ENCODE data around the gene C11orf54.

The C11orf54 gene

DNA sequence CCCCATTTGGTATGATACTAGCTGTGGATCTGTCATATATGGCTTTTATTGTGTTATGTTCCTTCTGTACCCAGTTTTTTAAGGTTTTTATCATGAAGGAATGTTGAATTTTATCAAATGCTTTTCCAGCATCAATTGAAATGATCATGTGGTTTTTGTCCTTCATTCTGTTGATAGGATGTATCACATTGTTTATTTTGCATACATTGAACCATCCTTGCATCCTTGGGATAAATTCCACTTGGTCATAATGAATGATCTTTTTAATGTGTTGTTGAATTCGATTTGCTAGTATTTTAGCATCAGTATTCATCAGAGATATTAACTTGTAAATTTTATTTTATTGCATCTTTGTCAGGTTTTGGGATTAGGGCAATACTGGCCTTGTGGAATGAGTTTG is 31.2 kb upstream of the C11orf54 start:
- no peak for DNase-seq (ENCODE audit: low spot score)
- TF ChIP-seq, protein P1, sequence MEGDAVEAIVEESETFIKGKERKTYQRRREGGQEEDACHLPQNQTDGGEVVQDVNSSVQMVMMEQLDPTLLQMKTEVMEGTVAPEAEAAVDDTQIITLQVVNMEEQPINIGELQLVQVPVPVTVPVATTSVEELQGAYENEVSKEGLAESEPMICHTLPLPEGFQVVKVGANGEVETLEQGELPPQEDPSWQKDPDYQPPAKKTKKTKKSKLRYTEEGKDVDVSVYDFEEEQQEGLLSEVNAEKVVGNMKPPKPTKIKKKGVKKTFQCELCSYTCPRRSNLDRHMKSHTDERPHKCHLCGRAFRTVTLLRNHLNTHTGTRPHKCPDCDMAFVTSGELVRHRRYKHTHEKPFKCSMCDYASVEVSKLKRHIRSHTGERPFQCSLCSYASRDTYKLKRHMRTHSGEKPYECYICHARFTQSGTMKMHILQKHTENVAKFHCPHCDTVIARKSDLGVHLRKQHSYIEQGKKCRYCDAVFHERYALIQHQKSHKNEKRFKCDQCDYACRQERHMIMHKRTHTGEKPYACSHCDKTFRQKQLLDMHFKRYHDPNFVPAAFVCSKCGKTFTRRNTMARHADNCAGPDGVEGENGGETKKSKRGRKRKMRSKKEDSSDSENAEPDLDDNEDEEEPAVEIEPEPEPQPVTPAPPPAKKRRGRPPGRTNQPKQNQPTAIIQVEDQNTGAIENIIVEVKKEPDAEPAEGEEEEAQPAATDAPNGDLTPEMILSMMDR (conservative IDR thresholded peaks at IDR 0.05; ENCODE audit: low read depth), result no peak
- CTCF ChIA-PET, result no interaction called here
- POLR2A ChIA-PET (ENCODE audit: low non-redundant PET), result no interaction called here
- H3K27ac ChIP-seq, result no peak overlapping the region

DNA sequence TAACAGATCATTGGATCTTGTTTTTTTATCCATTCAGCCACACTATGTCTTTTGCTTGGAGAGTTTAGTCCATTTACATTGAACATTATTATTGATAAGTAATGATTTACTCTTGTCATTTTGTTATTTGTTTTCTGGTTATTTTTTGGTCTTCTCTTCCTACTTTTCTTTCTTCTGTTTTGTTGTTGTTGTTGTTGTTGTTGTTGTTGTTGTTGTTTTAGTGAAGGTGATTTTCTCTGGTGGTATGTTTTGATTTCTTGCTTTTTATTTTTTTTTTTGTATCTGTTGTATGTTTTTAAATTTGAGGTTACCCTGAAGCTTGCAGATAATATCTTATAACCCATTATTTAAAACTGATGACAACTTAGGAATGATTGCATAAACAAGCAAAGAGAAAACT is 28.8 kb upstream of the C11orf54 start:
- ChIA-PET POLR2A (ENCODE audit: low non-redundant PET) (no interaction called here), CTCF (no interaction called here)
- TF ChIP-seq, protein P1 (conservative IDR thresholded peaks at IDR 0.05; ENCODE audit: low read depth), result no peak
- DNase-seq (ENCODE audit: low spot score), result no peak
- H3K27ac ChIP-seq, result no peak overlapping the region

DNA sequence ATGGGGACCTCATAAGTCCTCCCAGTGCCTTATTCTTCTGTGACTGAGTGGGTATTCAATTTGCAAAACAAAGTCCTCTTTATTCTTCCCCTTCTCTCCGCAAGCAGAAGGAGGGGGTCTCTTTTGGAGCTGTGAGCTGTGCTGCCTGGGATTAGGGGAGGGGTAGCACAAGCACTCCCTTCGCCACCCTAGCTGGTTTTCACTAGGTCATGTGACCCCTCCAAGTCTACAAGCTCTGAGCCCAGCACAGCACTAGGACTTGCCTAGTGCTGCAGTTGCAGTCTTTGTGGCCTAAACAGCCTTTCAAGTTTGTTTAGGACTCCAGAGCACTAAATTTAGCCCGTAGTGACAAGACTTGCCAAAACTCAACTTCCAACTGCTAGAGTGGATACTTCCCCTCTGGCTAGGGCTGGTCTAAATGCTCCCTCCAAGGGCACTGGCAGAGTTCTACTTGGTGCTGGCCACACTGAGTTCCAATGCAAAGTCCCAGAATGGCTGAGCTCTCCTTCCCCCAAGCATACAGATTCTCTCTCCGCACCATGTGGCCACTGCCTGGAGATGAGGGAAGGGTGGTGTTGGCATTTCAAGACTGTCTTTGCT is 25.6 kb upstream of the C11orf54 start:
- TF ChIP-seq, protein P1 (conservative IDR thresholded peaks at IDR 0.05; ENCODE audit: low read depth), result no peak
- no peak overlapping the region for H3K27ac ChIP-seq
- CTCF ChIA-PET, result interaction anchor here (0.6 kb wide), 2 partner anchors 13 to 1252 kb away, joined by 3 to 4 read pairs; no protein-coding TSS in a partner anchor
- DNase-seq (ENCODE audit: low spot score), result no peak
- POLR2A ChIA-PET (ENCODE audit: low non-redundant PET), result no interaction called here

DNA sequence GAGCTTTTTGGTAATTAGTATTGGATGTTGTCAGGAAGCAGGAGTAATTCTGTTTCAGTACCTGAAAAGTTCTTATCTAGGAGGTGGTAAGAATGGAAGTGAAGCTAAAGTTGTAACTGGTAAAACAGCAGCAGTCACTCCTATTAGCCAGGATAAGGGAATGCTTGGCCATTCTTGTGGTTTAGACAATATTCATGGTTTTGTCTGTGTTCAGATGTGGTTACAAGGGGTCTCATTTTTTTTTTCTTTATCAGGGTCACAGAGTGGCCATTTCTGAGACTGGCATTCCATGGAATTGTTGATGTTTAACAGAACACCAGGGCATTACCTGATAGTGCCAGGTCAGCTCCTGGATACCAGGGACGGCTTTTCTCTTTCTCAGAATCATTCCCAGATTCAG is 24.0 kb upstream of the C11orf54 start:
- TF ChIP-seq, protein P1 (conservative IDR thresholded peaks at IDR 0.05; ENCODE audit: low read depth), result no peak
- CTCF ChIA-PET, result no interaction called here
- H3K27ac ChIP-seq, result no peak overlapping the region
- no peak for DNase-seq (ENCODE audit: low spot score)
- POLR2A ChIA-PET (ENCODE audit: low non-redundant PET), result no interaction called here

DNA sequence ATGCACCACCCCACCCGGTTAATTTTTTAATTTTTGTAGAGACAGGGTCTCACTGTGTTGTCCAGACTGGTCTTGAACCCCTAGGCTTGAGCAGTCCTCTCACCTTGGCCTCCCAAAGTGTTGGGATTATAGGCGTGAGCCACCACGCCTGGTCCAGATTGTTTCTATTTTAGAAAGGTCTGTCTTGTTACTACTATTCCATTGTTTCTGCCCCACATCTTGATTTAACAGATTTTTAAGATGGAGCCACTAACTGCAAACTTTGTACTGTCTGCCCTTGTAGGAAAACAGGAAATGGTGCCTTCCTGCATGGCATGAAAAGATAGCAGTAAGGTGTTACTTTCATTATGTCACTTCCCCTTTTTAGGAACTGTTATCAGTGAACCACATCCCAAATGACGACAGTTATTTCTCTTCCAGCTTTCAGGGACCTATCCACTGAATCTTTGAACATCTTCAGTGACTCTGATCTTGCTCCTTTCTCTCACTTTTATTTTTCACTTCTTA is 23.4 kb upstream of the C11orf54 start:
- TF ChIP-seq, protein P1 (conservative IDR thresholded peaks at IDR 0.05; ENCODE audit: low read depth), result no peak
- ChIA-PET POLR2A (ENCODE audit: low non-redundant PET) (no interaction called here), CTCF (no interaction called here)
- no peak for DNase-seq (ENCODE audit: low spot score)
- H3K27ac ChIP-seq, result no peak overlapping the region

DNA sequence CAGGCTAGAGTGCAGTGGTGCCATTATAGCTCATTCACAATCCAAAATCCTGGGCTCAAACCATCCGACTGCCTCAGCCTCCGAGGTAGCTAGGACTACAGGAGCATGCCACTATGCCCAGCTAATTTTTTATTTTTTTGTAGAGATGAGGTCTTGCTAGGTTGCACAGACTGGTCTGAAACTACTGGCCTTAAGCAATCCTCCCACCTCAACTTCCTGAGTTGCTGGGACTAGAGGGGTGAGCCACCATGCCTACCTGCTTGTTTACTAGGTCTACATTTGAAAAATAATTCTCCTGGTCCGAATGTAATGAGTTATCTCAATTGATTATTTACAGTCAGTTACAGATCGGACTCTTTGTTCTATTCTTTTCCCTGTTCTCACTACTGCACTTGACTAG is 22.2 kb upstream of the C11orf54 start:
- no peak overlapping the region for H3K27ac ChIP-seq
- DNase-seq (ENCODE audit: low spot score), result no peak
- POLR2A ChIA-PET (ENCODE audit: low non-redundant PET), result no interaction called here
- CTCF ChIA-PET, result interaction anchor here (0.6 kb wide), 1 partner anchor 204 kb away, joined by 4 read pairs; no protein-coding TSS in a partner anchor
- TF ChIP-seq, protein P1 (conservative IDR thresholded peaks at IDR 0.05; ENCODE audit: low read depth), result no peak
